Natural killer cell (primary cell): ENCODE results near the gene FUT4. TPM values are rescaled to one million over a fixed set of nuclear protein-coding genes. Genes with fewer than 3 reads are reported as not detected.

Source experiments
- ATAC-seq, 3 donors: fragments of 150-1000 bp in 2 of 3; fragments of 200-7000 bp in 1 of 3; cut with Tn5 transposase; 1 replicate in 1 of 3; 2 replicates in 2 of 3; pipeline ENCODE4 v1.10.0; 2021; ENCODE audit warnings: mild to moderate bottlenecking in 2 of 3, moderate library complexity in 2 of 3
- DNase-seq, 2 donors: peaks; one replicate each; pipeline versions ENCODE4 v3.0.0 to v3.0.0-alpha.2; 2013 to 2021; ENCODE audit warnings: mixed read lengths in 1 of 2
- H3K27ac ChIP-seq: one replicate; pipeline ENCODE4 v1.5.1; 2013; ENCODE audit warnings: mild to moderate bottlenecking, low read length
- H3K27me3 ChIP-seq: one replicate; pipeline ENCODE4 v1.6.1; 2013; ENCODE audit warnings: low read length; ENCODE audit not compliant: control insufficient read depth, insufficient read depth
- H3K36me3 ChIP-seq: one replicate; pipeline ENCODE4 v1.6.1; 2013; ENCODE audit warnings: low read length; ENCODE audit not compliant: control insufficient read depth, insufficient read depth
- H3K4me1 ChIP-seq: one replicate; pipeline ENCODE4 v1.6.1; 2013; ENCODE audit warnings: low read length; ENCODE audit not compliant: control insufficient read depth, insufficient read depth
- H3K4me3 ChIP-seq: one replicate; pipeline ENCODE4 v1.5.1; 2013; ENCODE audit warnings: low read length
- H3K9me3 ChIP-seq: one replicate; pipeline ENCODE4 v1.6.1; 2013; ENCODE audit warnings: low read length; ENCODE audit not compliant: control insufficient read depth, insufficient read depth
- H3K27ac Mint-ChIP-seq, 2 donors: one replicate each; pipeline ENCODE4 v1.8.0; 2022; ENCODE audit warnings: mild to moderate bottlenecking in 2 of 2, mixed read lengths in 2 of 2, moderate library complexity in 1 of 2
- H3K27me3 Mint-ChIP-seq, 2 donors: one replicate each; pipeline ENCODE4 v1.8.0; 2022; ENCODE audit warnings: low read depth in 2 of 2, mixed read lengths in 2 of 2
- H3K36me3 Mint-ChIP-seq: one replicate; pipeline ENCODE4 v1.8.0; 2022; ENCODE audit warnings: mixed read lengths
- H3K4me1 Mint-ChIP-seq, 2 donors: one replicate each; pipeline ENCODE4 v1.8.0; 2022; ENCODE audit warnings: mixed read lengths in 2 of 2
- H3K4me3 Mint-ChIP-seq: one replicate; pipeline ENCODE4 v1.8.0; 2022; ENCODE audit warnings: mild to moderate bottlenecking, moderate library complexity, mixed read lengths
- H3K9me3 Mint-ChIP-seq, 2 donors: one replicate each; pipeline ENCODE4 v1.8.0; 2022; ENCODE audit warnings: mixed read lengths in 2 of 2
- WGBS: methylation state at CpG from one replicate; pipeline ENCODE4 v1.1.7; 2013; ENCODE audit warnings: missing lambda C conversion rate; ENCODE audit not compliant: insufficient coverage; 5-methylcytosine and 5-hydroxymethylcytosine counted together
- intact Hi-C: fragments of 100-400 bp; cut with micrococcal nuclease; formaldehyde crosslinking; loops from one replicate; pipeline ENCODE4 v1.14.2; 2022
- total RNA-seq, 4 donors: library from RNA; stranded (reverse); fragments of 120-200 nt in 1 of 4; gene quantifications; one replicate each; pipeline versions ENCODE4 v1.2.3 to v1.2.4, GENCODE V29; 2013 to 2022
- TF ChIP-seq, protein P1 (sequence below): fragments of 200-600 bp; IDR thresholded peaks from one replicate; pipeline ENCODE4 v1.8.0; 2022; ENCODE audit warnings: antibody characterized with exemption

The FUT4 gene
- total RNA-seq, 3 donors from 2014 or later (not counting 1 experiment from before 2014, with no cell fraction given): 4.4 to 7.5 (median 5.6) TPM

DNA sequence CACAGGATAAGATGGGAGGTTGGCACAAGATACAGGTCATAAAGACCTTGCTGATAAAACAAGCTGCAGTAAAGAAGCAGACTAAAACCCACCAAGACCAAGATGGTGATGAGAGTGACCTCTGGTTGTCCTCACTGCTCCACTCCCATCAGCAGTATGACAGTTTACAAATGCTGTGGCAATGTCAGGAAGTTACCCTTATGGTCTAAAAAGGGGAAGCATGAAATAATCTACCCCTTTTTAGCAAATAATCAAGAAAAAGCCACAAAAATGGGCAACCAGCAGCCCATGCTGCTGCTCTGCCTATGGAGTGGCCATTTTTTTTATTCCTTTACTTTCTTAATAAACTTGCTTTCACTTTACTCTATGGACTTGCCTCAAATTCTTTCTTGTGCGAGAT is 14.7 kb downstream of the FUT4 start:
- H3K27ac ChIP-seq: no peak overlapping the region
- no peaks in the 10 kb centered on the region for H3K9me3 ChIP-seq
- H3K36me3 ChIP-seq: no peaks in the 10 kb centered on the region
- Mint-ChIP-seq H3K36me3 (no peaks in the 10 kb centered on the region), H3K9me3 (no peaks in the 10 kb centered on the region), H3K4me3 (no peak overlapping the region), H3K27ac (no peak overlapping the region), H3K27me3 (no peaks in the 10 kb centered on the region), H3K4me1 (peaks cover 4 to 5% of the 10 kb centered on the region in 2 donors)
- H3K4me3 ChIP-seq: no peak overlapping the region
- no peaks in the 10 kb centered on the region for H3K4me1 ChIP-seq
- TF ChIP-seq, protein P1, sequence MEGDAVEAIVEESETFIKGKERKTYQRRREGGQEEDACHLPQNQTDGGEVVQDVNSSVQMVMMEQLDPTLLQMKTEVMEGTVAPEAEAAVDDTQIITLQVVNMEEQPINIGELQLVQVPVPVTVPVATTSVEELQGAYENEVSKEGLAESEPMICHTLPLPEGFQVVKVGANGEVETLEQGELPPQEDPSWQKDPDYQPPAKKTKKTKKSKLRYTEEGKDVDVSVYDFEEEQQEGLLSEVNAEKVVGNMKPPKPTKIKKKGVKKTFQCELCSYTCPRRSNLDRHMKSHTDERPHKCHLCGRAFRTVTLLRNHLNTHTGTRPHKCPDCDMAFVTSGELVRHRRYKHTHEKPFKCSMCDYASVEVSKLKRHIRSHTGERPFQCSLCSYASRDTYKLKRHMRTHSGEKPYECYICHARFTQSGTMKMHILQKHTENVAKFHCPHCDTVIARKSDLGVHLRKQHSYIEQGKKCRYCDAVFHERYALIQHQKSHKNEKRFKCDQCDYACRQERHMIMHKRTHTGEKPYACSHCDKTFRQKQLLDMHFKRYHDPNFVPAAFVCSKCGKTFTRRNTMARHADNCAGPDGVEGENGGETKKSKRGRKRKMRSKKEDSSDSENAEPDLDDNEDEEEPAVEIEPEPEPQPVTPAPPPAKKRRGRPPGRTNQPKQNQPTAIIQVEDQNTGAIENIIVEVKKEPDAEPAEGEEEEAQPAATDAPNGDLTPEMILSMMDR: no peak
- intact Hi-C loops: no loop called here
- 82% methylated on average over 1 of the region's 1 CpG for WGBS
- ATAC-seq (peak in 1 of 3 donors; percentile 37), DNase-seq (no peak)
- H3K27me3 ChIP-seq: no peaks in the 10 kb centered on the region

DNA sequence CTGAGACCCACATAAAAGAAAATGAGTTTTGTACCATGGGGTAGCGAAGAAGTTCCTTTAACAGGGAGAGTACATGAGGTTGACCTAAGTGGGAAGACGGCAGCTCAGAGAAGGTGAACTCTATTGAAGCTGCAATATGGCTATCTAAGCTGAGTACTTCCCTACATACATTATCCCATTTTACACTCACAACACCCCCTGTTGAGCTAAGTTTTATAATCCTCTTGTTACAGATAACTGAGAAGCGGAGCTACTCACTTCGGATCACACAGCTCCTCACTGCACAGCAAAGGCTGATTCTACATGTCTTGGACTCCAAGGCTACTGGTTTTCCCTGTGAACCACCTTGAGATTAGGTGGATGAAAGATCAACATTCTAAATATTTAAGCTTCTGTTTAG is 15.2 kb downstream of the FUT4 start:
- no peaks in the 10 kb centered on the region for H3K36me3 Mint-ChIP-seq
- H3K27me3 Mint-ChIP-seq: no peaks in the 10 kb centered on the region
- no peaks in the 10 kb centered on the region for H3K9me3 Mint-ChIP-seq
- intact Hi-C loops: no loop called here
- no peak overlapping the region for H3K4me3 ChIP-seq
- no peak for ATAC-seq
- H3K27ac ChIP-seq: no peak overlapping the region
- H3K4me3 Mint-ChIP-seq: no peak overlapping the region
- 94% methylated on average over 4 of the region's 4 CpGs for WGBS
- no peaks in the 10 kb centered on the region for H3K4me1 ChIP-seq
- no peak for DNase-seq
- peaks cover 4 to 5% of the 10 kb centered on the region in 2 donors for H3K4me1 Mint-ChIP-seq
- no peaks in the 10 kb centered on the region for H3K27me3 ChIP-seq
- TF ChIP-seq, protein P1: no peak
- no peak overlapping the region for H3K27ac Mint-ChIP-seq
- no peaks in the 10 kb centered on the region for H3K9me3 ChIP-seq
- H3K36me3 ChIP-seq: no peaks in the 10 kb centered on the region

DNA sequence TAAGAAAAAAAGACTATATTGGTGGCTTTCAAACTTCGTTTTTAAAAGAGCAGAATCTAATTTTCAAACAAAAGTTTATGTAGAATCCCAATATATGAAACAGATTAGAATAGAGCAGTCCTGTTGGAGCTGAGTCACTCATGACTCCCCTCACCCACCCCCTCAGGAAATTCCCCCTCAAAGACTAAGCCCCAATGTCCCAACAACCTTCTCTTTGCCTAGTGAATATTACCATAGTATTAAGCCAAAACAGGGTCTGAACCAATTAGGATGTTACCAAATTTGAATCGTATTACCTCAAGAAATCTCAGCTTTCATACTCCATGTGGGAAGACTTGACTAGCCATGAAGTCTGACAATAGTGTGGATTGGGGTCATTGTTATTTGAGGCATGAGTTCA is 15.6 kb downstream of the FUT4 start:
- Histone ChIP-seq H3K4me3 (no peak overlapping the region), H3K27me3 (no peaks in the 10 kb centered on the region), H3K9me3 (no peaks in the 10 kb centered on the region), H3K27ac (no peak overlapping the region), H3K4me1 (no peaks in the 10 kb centered on the region), H3K36me3 (no peaks in the 10 kb centered on the region)
- intact Hi-C loops: no loop called here
- 86% methylated on average over 2 of the region's 2 CpGs for WGBS
- H3K4me1 Mint-ChIP-seq: peaks cover 4 to 5% of the 10 kb centered on the region in 2 donors
- H3K9me3 Mint-ChIP-seq: no peaks in the 10 kb centered on the region
- ATAC-seq (no peak), DNase-seq (no peak)
- H3K36me3 Mint-ChIP-seq: no peaks in the 10 kb centered on the region
- TF ChIP-seq, protein P1: no peak
- H3K27ac Mint-ChIP-seq: no peak overlapping the region
- no peak overlapping the region for H3K4me3 Mint-ChIP-seq
- H3K27me3 Mint-ChIP-seq: no peaks in the 10 kb centered on the region

DNA sequence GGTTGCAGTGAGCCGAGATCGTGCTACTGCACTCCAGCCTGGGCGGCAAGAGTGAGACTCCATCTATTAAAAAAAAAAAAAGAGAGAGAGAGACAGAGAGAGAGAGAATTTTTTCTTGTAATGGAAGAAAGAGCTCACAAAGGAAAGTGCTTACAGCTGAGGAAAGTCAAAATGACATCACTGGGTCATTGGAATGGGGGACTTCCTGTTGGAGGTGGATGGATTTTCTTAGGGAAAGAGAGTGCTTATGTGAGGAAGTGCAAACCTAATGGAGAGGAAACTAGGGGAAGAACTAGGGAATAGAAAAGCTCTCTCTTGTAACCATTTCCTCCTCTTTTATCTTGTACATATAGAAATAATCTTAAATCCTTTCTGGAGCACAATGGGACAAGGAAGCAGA is 17.1 kb downstream of the FUT4 start:
- no peak overlapping the region for H3K27ac Mint-ChIP-seq
- Histone ChIP-seq H3K36me3 (no peaks in the 10 kb centered on the region), H3K27ac (no peak overlapping the region), H3K4me1 (no peaks in the 10 kb centered on the region), H3K27me3 (no peaks in the 10 kb centered on the region), H3K9me3 (no peaks in the 10 kb centered on the region), H3K4me3 (no peak overlapping the region)
- DNase-seq (no peak), ATAC-seq (no peak)
- 93% methylated on average over 3 of the region's 3 CpGs for WGBS
- no peak overlapping the region for H3K4me3 Mint-ChIP-seq
- TF ChIP-seq, protein P1: no peak
- no peaks in the 10 kb centered on the region for H3K36me3 Mint-ChIP-seq
- no peaks in the 10 kb centered on the region for H3K4me1 Mint-ChIP-seq
- no peaks in the 10 kb centered on the region for H3K27me3 Mint-ChIP-seq
- H3K9me3 Mint-ChIP-seq: no peaks in the 10 kb centered on the region
- intact Hi-C loops: no loop called here
